Measurements from ENCODE around the gene NHEJ1. TPM values are rescaled to one million over a fixed set of nuclear protein-coding genes. Genes with fewer than 3 reads are reported as not detected.

The NHEJ1 gene
- total and polyA plus RNA-seq, 8 donors, result 3.9 to 8.7 (median 6.6) TPM

GRCh38 chr2:219028141-219028540 lies 132.5 kb downstream of the NHEJ1 start:
- H3K4me3 ChIP-seq, result no peak overlapping the region
- no peaks in the 10 kb centered on the region for H3K9me3 ChIP-seq
- intact Hi-C loops (cut with DNase I), result loop anchor here in 1 of 3 donors (10.0 kb wide), 1 partner anchor 127 kb away; no protein-coding TSS in a partner anchor
- no peaks in the 10 kb centered on the region for H3K36me3 ChIP-seq
- FAIRE-seq (no peak), ATAC-seq (no peak), DNase-seq (no peak)
- H3K27ac ChIP-seq, result no peak overlapping the region
- no peak for TF ChIP-seq CTCF (IDR thresholded peaks at IDR 0.05)
- no peaks in the 10 kb centered on the region for H3K27me3 ChIP-seq
- 59 to 70% methylated on average over 5 of the region's 5 CpGs for WGBS, 2 donors
- H3K4me1 ChIP-seq, result no peaks in the 10 kb centered on the region

GRCh38 chr2:219027511-219028055 lies 133.0 kb downstream of the NHEJ1 start:
- FAIRE-seq, result no peak

GRCh38 chr2:219026946-219027345 lies 133.7 kb downstream of the NHEJ1 start:
- ATAC-seq (no peak), FAIRE-seq (no peak), DNase-seq (no peak)
- Histone ChIP-seq H3K27me3 (no peaks in the 10 kb centered on the region), H3K27ac (no peak overlapping the region), H3K9me3 (no peaks in the 10 kb centered on the region), H3K36me3 (no peaks in the 10 kb centered on the region), H3K4me1 (no peaks in the 10 kb centered on the region), H3K4me3 (no peak overlapping the region)
- intact Hi-C loops (cut with DNase I), result loop anchor here in 1 of 3 donors (10.0 kb wide), 1 partner anchor 128 kb away; no protein-coding TSS in a partner anchor
- no peak for TF ChIP-seq CTCF (IDR thresholded peaks at IDR 0.05)
- WGBS, 2 donors, result 65 to 73% methylated on average over 7 of the region's 7 CpGs

More at GRCh38 chr2:219027511-219028055, 133.0 kb downstream of the NHEJ1 start:
- Histone ChIP-seq H3K9me3 (no peaks in the 10 kb centered on the region), H3K4me3 (no peak overlapping the region), H3K4me1 (no peaks in the 10 kb centered on the region), H3K27ac (no peak overlapping the region), H3K36me3 (no peaks in the 10 kb centered on the region), H3K27me3 (no peaks in the 10 kb centered on the region)
- no peak for DNase-seq
- ATAC-seq, result no peak
- TF ChIP-seq CTCF (IDR thresholded peaks at IDR 0.05), result no peak
- intact Hi-C loops (cut with DNase I), result loop anchor here in 1 of 3 donors (10.0 kb wide), 1 partner anchor 127 kb away; no protein-coding TSS in a partner anchor
- 81 to 88% methylated on average over 22 of the region's 22 CpGs for WGBS, 2 donors

GRCh38 chr2:219025637-219026585 lies 134.7 kb downstream of the NHEJ1 start:
- Histone ChIP-seq H3K4me3 (no peak overlapping the region), H3K27me3 (no peaks in the 10 kb centered on the region), H3K9me3 (no peaks in the 10 kb centered on the region), H3K4me1 (no peaks in the 10 kb centered on the region), H3K36me3 (no peaks in the 10 kb centered on the region), H3K27ac (no peak overlapping the region)
- DNase-seq (no peak), FAIRE-seq (no peak), ATAC-seq (no peak)
- 77 to 81% methylated on average over 18 of the region's 18 CpGs for WGBS, 2 donors
- intact Hi-C loops (cut with DNase I), result loop anchor here in 1 of 3 donors (10.0 kb wide), 1 partner anchor 129 kb away; no protein-coding TSS in a partner anchor
- TF ChIP-seq CTCF (IDR thresholded peaks at IDR 0.05), result no peak

Small RNA genes lying within 50 kb of the gene (microRNA-seq; reads per million reads assigned to microRNA genes)
- 0 reads per million in 2 donors for gene MIR3131

Other genes starting within 250 kb of the NHEJ1 start
- 1 to 10 TPM in 2 of 6 donors, under 1 TPM in 4; 0.19 to 1.7 (median 0.65) TPM for gene CDK5R2, start 201.1 kb downstream of the NHEJ1 start, total RNA-seq
- 1 to 10 TPM; 4.2 to 8.6 TPM for gene CDK5R2, start 201.1 kb downstream of the NHEJ1 start, polyA plus RNA-seq
- 1 to 10 TPM in 2 of 6 donors, under 1 TPM in 4; 0.35 to 3.1 (median 0.72) TPM for gene FEV, start 175.6 kb downstream of the NHEJ1 start, total RNA-seq
- 10 to 100 TPM in 1 of 2 donors, 1 to 10 TPM in 1; 3.9 to 32.6 TPM for gene FEV, start 175.6 kb downstream of the NHEJ1 start, polyA plus RNA-seq
- 10 to 100 TPM in 2 of 6 donors, 1 to 10 TPM in 4; 3.7 to 29.6 (median 7.4) TPM for gene CRYBA2, start 167.4 kb downstream of the NHEJ1 start, total RNA-seq
- 100 to 1,000 TPM in 1 of 2 donors, 10 to 100 TPM in 1; 66.3 to 314 TPM for gene CRYBA2, start 167.4 kb downstream of the NHEJ1 start, polyA plus RNA-seq
- gene CFAP65, start 119.3 kb downstream of the NHEJ1 start, total RNA-seq, result under 1 TPM; 0.06 to 0.22 (median 0.12) TPM
- under 1 TPM; 0.19 to 0.38 TPM for gene CFAP65, start 119.3 kb downstream of the NHEJ1 start, polyA plus RNA-seq
- gene IHH, start 99.9 kb downstream of the NHEJ1 start, total RNA-seq, result under 1 TPM in 2 of 6 donors, not detected in 4; 0.09 to 0.19 TPM
- under 1 TPM in 1 of 2 donors, not detected in 1; 0.09 TPM for gene IHH, start 99.9 kb downstream of the NHEJ1 start, polyA plus RNA-seq
- gene SLC23A3, start 9.2 kb upstream of the NHEJ1 start, total RNA-seq, result 1 to 10 TPM in 1 of 6 donors, under 1 TPM in 5; 0.16 to 2.4 (median 0.68) TPM
- 1 to 10 TPM; 1.8 to 3.0 TPM for gene SLC23A3, start 9.2 kb upstream of the NHEJ1 start, polyA plus RNA-seq
- 10 to 100 TPM; 20.1 to 32.9 (median 26.1) TPM for gene CNPPD1, start 16.1 kb upstream of the NHEJ1 start, total RNA-seq
- 10 to 100 TPM; 23.6 to 28.0 TPM for gene CNPPD1, start 16.1 kb upstream of the NHEJ1 start, polyA plus RNA-seq
- gene RETREG2, start 17.5 kb upstream of the NHEJ1 start, total RNA-seq, result 10 to 100 TPM; 38.7 to 59.4 (median 46.2) TPM
- 10 to 100 TPM; 31.6 to 59.0 TPM for gene RETREG2, start 17.5 kb upstream of the NHEJ1 start, polyA plus RNA-seq
- gene ZFAND2B, start 46.0 kb upstream of the NHEJ1 start, total RNA-seq, result 10 to 100 TPM; 18.9 to 28.2 (median 23.6) TPM
- gene ZFAND2B, start 46.0 kb upstream of the NHEJ1 start, polyA plus RNA-seq, result 10 to 100 TPM; 39.0 to 66.9 TPM
- gene ABCB6, start 58.1 kb upstream of the NHEJ1 start, total RNA-seq, result 1 to 10 TPM; 3.8 to 8.9 (median 6.3) TPM
- 10 to 100 TPM; 26.4 to 36.7 TPM for gene ABCB6, start 58.1 kb upstream of the NHEJ1 start, polyA plus RNA-seq
- gene ATG9A, start 68.8 kb upstream of the NHEJ1 start, total RNA-seq, result 10 to 100 TPM; 17.7 to 25.5 (median 20.5) TPM
- gene ATG9A, start 68.8 kb upstream of the NHEJ1 start, polyA plus RNA-seq, result 10 to 100 TPM; 12.1 to 19.2 TPM
- gene ANKZF1, start 69.0 kb upstream of the NHEJ1 start, total RNA-seq, result 10 to 100 TPM; 17.7 to 36.5 (median 28.7) TPM
- gene ANKZF1, start 69.0 kb upstream of the NHEJ1 start, polyA plus RNA-seq, result 10 to 100 TPM; 66.0 to 85.0 TPM
- 1 to 10 TPM; 1.8 to 4.1 (median 2.3) TPM for gene GLB1L, start 84.6 kb upstream of the NHEJ1 start, total RNA-seq
- gene GLB1L, start 84.6 kb upstream of the NHEJ1 start, polyA plus RNA-seq, result 1 to 10 TPM; 4.3 to 6.9 TPM
- 10 to 100 TPM; 14.7 to 18.5 (median 16.8) TPM for gene STK16, start 84.7 kb upstream of the NHEJ1 start, total RNA-seq
- 10 to 100 TPM; 17.1 to 28.4 TPM for gene STK16, start 84.7 kb upstream of the NHEJ1 start, polyA plus RNA-seq
- not detected for gene TUBA4B, start 92.4 kb upstream of the NHEJ1 start, total RNA-seq
- gene TUBA4B, start 92.4 kb upstream of the NHEJ1 start, polyA plus RNA-seq, result not detected
- gene TUBA4A, start 93.1 kb upstream of the NHEJ1 start, total RNA-seq, result 10 to 100 TPM; 12.2 to 19.5 (median 13.3) TPM
- 10 to 100 TPM; 15.6 to 51.5 TPM for gene TUBA4A, start 93.1 kb upstream of the NHEJ1 start, polyA plus RNA-seq
- gene DNAJB2, start 118.6 kb upstream of the NHEJ1 start, total RNA-seq, result 10 to 100 TPM; 44.5 to 66.7 (median 60.8) TPM
- 10 to 100 TPM; 82.3 to 96.3 TPM for gene DNAJB2, start 118.6 kb upstream of the NHEJ1 start, polyA plus RNA-seq
- 10 to 100 TPM in 4 of 6 donors, 1 to 10 TPM in 2; 6.3 to 81.7 (median 23.7) TPM for gene PTPRN, start 148.6 kb upstream of the NHEJ1 start, total RNA-seq
- gene PTPRN, start 148.6 kb upstream of the NHEJ1 start, polyA plus RNA-seq, result 100 to 1,000 TPM in 1 of 2 donors, 10 to 100 TPM in 1; 58.3 to 220 TPM
- gene RESP18, start 171.9 kb upstream of the NHEJ1 start, total RNA-seq, result not detected
- gene RESP18, start 171.9 kb upstream of the NHEJ1 start, polyA plus RNA-seq, result under 1 TPM in 1 of 2 donors, not detected in 1; 0.16 TPM
- gene DNPEP, start 227.1 kb upstream of the NHEJ1 start, total RNA-seq, result 10 to 100 TPM; 21.0 to 32.8 (median 25.1) TPM
- gene DNPEP, start 227.1 kb upstream of the NHEJ1 start, polyA plus RNA-seq, result 10 to 100 TPM; 54.6 to 89.4 TPM